ENCODE measurements around the gene AKAP13. TPM values are rescaled to one million over a fixed set of nuclear protein-coding genes. Genes with fewer than 3 reads are reported as not detected.

Gene AKAP13
- polyA plus RNA-seq, 2 of the 4 experiments (the other 2 are of a cell fraction): 20.4 to 28.8 TPM

- Histone ChIP-seq H3K27ac (no peak overlapping the region), H3K4me1 (peaks cover 67% of the 10 kb centered on the region), H3K9me3 (no peaks in the 10 kb centered on the region), H3K4me2 (no peak overlapping the region; the same call in 2 of the 3 replicates), H3K4me3 (no peak overlapping the region)
- ATAC-seq: no peak
- ChIA-PET CTCF (interaction anchor here (0.6 to 5.8 kb wide), 8 partner anchors 11 to 179 kb away, joined by 3 to 30 read pairs (median 12); no protein-coding TSS in a partner anchor), POLR2A (no interaction called here)
- no peak for FAIRE-seq
- DNase-seq (ENCODE audit: low read depth in 1 of 2, low spot score in 1 of 2): no peak
- WGBS (ENCODE audit: missing lambda C conversion rate): 86% methylated on average over 1 of the region's 1 CpG
- no peak for TF ChIP-seq GATA3 (IDR thresholded peaks at IDR 0.05; ENCODE audit: borderline replicate concordance)
- TF ChIP-seq POLR2A (IDR thresholded peaks at IDR 0.05; ENCODE audit: low read length): no peak
- no peak for TF ChIP-seq CHD4 (IDR thresholded peaks at IDR 0.05; ENCODE audit: borderline replicate concordance)
- no peak for TF ChIP-seq HEYL (CRISPR knock-in tag; IDR thresholded peaks at IDR 0.05)
- TF ChIP-seq RARB (CRISPR knock-in tag; IDR thresholded peaks at IDR 0.05): no peak
- TF ChIP-seq EHF (CRISPR knock-in tag; IDR thresholded peaks at IDR 0.05): no peak
- no peak for TF ChIP-seq CBX8 (IDR thresholded peaks at IDR 0.05)
- no peak for TF ChIP-seq CHD2 (IDR thresholded peaks at IDR 0.05; ENCODE audit: low read length, partially characterized antibody)
- TF ChIP-seq HDAC2 (IDR thresholded peaks at IDR 0.05): no peak
- no peak for TF ChIP-seq TFCP2L1 (CRISPR knock-in tag; IDR thresholded peaks at IDR 0.05)
- no peak for TF ChIP-seq JUN (IDR thresholded peaks at IDR 0.05)
- TF ChIP-seq FOSB (CRISPR knock-in tag; IDR thresholded peaks at IDR 0.05): no peak
- no peak for TF ChIP-seq MYC (IDR thresholded peaks at IDR 0.05; ENCODE audit: borderline replicate concordance, low read length)
- TF ChIP-seq SREBF2 (IDR thresholded peaks at IDR 0.05): no peak
- TF ChIP-seq BCL3 (IDR thresholded peaks at IDR 0.05): no peak
- no peak for TF ChIP-seq FOXS1 (CRISPR knock-in tag; IDR thresholded peaks at IDR 0.05)
- TF ChIP-seq HOXB13 (CRISPR knock-in tag; IDR thresholded peaks at IDR 0.05; ENCODE audit: low read depth): no peak
- TF ChIP-seq HOXB5 (CRISPR knock-in tag; IDR thresholded peaks at IDR 0.05): no peak
- no peak for TF ChIP-seq ZC3H11A (IDR thresholded peaks at IDR 0.05)
Observed at GRCh38 chr15:85475317-85475701, 94.9 kb downstream of the AKAP13 start.

- Histone ChIP-seq H3K27ac (no peak overlapping the region), H3K4me2 (no peak overlapping the region), H3K4me3 (no peak overlapping the region), H3K9me3 (no peaks in the 10 kb centered on the region), H3K4me1 (peaks cover 64% of the 10 kb centered on the region)
- no peak for ATAC-seq
- ChIA-PET POLR2A (no interaction called here), CTCF (interaction anchor here (0.6 to 5.8 kb wide), 11 partner anchors 10 to 179 kb away, joined by 3 to 30 read pairs (median 8); no protein-coding TSS in a partner anchor)
- FAIRE-seq: no peak
- TF ChIP-seq BHLHE40 (IDR thresholded peaks at IDR 0.05; ENCODE audit: low read depth, low read length) (no peak), HDAC2 (IDR thresholded peaks at IDR 0.05) (no peak), POLR2A (IDR thresholded peaks at IDR 0.05; ENCODE audit: low read length) (no peak), RFX5 (IDR thresholded peaks at IDR 0.05) (no peak), MAX (IDR thresholded peaks at IDR 0.05) (no peak), RNF2 (IDR thresholded peaks at IDR 0.05; ENCODE audit: borderline replicate concordance, low read depth) (no peak), HOXA7 (CRISPR knock-in tag; IDR thresholded peaks at IDR 0.05) (no peak), JUNB (IDR thresholded peaks at IDR 0.05) (no peak), SMC3 (IDR thresholded peaks at IDR 0.05) (no peak), MAZ (IDR thresholded peaks at IDR 0.05; ENCODE audit: borderline replicate concordance, low read depth, low read length) (no peak), FOXS1 (CRISPR knock-in tag; IDR thresholded peaks at IDR 0.05) (no peak)
- DNase-seq (ENCODE audit: low read depth in 1 of 2, low spot score in 1 of 2): no peak
Observed at GRCh38 chr15:85475711-85476110, 95.3 kb downstream of the AKAP13 start.

GRCh38 chr15:85477061-85477460, 96.7 kb downstream of the AKAP13 start:
- H3K4me2 ChIP-seq: no peak overlapping the region
- no peaks in the 10 kb centered on the region for H3K9me3 ChIP-seq
- H3K27ac ChIP-seq: no peak overlapping the region
- TF ChIP-seq KDM1A (IDR thresholded peaks at IDR 0.05; ENCODE audit: low read depth) (no peak), CHD4 (IDR thresholded peaks at IDR 0.05; ENCODE audit: borderline replicate concordance) (no peak)
- POLR2A ChIA-PET: no interaction called here
- DNase-seq (ENCODE audit: low read depth in 1 of 2, low spot score in 1 of 2) (no peak), FAIRE-seq (no peak), ATAC-seq (no peak)
- CTCF ChIA-PET: interaction anchor here (0.8 to 5.8 kb wide), 14 partner anchors 9 to 180 kb away, joined by 3 to 30 read pairs (median 4); no protein-coding TSS in a partner anchor
- H3K4me1 ChIP-seq: peaks cover 69% of the 10 kb centered on the region
- WGBS (ENCODE audit: missing lambda C conversion rate): 88% methylated on average over 2 of the region's 2 CpGs
- H3K4me3 ChIP-seq: no peak overlapping the region
